HAP-1 (cell line): ENCODE results near the gene SMIM17.

Experiments
- DNase-seq, 2 experiments: peaks; one replicate each; pipeline ENCODE4 v3.0.0-alpha.2; 2016 to 2020; ENCODE audit warnings: low spot score in 2 of 2
- H3K27me3 ChIP-seq: fragments of 250-450 bp; sonication (Bioruptor Pico); 2 replicates; pipeline ENCODE4 v1.5.1; 2020; ENCODE audit warnings: low read depth, mild to moderate bottlenecking, moderate library complexity
- H3K36me3 ChIP-seq: fragments of 250-450 bp; sonication (Bioruptor Pico); replicated peaks from 2 replicates; pipeline ENCODE4 v1.5.1; 2020; ENCODE audit warnings: mild to moderate bottlenecking
- H3K4me1 ChIP-seq: fragments of 250-450 bp; sonication (Bioruptor Pico); 2 replicates; pipeline ENCODE4 v1.5.1; 2020; ENCODE audit warnings: mild to moderate bottlenecking
- H3K4me3 ChIP-seq: fragments of 250-450 bp; sonication (Bioruptor Pico); 2 replicates; pipeline ENCODE4 v1.5.1; 2020; ENCODE audit warnings: mild to moderate bottlenecking, moderate library complexity
- H3K9me3 ChIP-seq: fragments of 250-450 bp; sonication (Bioruptor Pico); 2 replicates; pipeline ENCODE4 v1.5.1; 2020; ENCODE audit warnings: mild to moderate bottlenecking, moderate library complexity
- in situ Hi-C: fragments of 300-500 bp; cut with MboI; formaldehyde crosslinking; loops from 3 replicates; pipeline ENCODE4 v1.14.3; 2020; ENCODE audit warnings: low sequenced_read_pairs, inconsistent platforms, mixed read lengths

The SMIM17 gene

DNA sequence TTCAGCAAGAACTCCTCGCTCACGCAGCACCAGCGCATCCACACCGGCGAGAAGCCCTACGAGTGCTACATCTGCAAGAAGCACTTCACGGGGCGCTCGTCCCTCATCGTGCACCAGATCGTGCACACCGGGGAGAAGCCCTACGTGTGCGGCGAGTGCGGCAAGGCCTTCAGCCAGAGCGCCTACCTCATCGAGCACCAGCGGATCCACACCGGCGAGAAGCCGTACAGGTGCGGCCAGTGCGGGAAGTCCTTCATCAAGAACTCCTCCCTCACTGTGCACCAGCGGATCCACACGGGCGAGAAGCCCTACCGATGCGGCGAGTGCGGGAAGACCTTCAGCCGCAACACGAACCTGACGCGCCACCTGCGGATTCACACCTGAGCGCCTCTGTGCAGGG is 20.6 kb upstream of the SMIM17 start:
- in situ Hi-C loops = no loop called here
- Histone ChIP-seq H3K36me3 (no peaks in the 10 kb centered on the region), H3K4me1 (no peaks in the 10 kb centered on the region), H3K27me3 (no peaks in the 10 kb centered on the region), H3K4me3 (no peak overlapping the region), H3K9me3 (no peaks in the 10 kb centered on the region; the same call in 1 of the 2 replicates)
- no peak for DNase-seq

DNA sequence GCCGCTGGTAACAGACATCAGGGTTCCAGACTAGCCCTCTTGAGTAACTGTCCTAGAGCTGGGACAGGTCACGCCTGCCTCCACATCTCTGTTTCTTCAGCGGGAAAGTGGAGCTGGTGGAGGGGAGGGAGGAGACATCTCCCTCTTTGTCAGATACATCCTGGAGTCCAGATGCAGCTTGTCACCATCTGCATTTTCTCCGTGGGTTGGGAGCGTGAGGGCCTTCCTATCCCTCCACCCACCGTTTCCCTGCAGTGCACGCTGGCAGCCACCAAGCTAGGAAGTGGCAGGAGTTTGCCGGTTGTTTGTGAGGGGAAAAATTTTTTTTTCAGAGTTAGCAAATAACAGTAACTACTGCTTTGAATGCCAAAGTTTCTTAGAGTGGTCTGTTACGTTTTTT is 20.0 kb upstream of the SMIM17 start:
- in situ Hi-C loops = no loop called here
- H3K36me3 ChIP-seq = no peaks in the 10 kb centered on the region

GRCh38 chr19:56625708-56626107 is 17.3 kb upstream of the SMIM17 start:
- in situ Hi-C loops = no loop called here
- Histone ChIP-seq H3K4me1 (no peaks in the 10 kb centered on the region), H3K4me3 (no peak overlapping the region), H3K36me3 (no peaks in the 10 kb centered on the region), H3K9me3 (no peaks in the 10 kb centered on the region), H3K27me3 (no peaks in the 10 kb centered on the region)
- DNase-seq = no peak

More for the DNA sequence above, 20.0 kb upstream of the SMIM17 start:
- H3K27me3 ChIP-seq = no peaks in the 10 kb centered on the region
- H3K9me3 ChIP-seq = no peaks in the 10 kb centered on the region
- DNase-seq = no peak
- no peak overlapping the region for H3K4me3 ChIP-seq
- no peaks in the 10 kb centered on the region for H3K4me1 ChIP-seq

DNA sequence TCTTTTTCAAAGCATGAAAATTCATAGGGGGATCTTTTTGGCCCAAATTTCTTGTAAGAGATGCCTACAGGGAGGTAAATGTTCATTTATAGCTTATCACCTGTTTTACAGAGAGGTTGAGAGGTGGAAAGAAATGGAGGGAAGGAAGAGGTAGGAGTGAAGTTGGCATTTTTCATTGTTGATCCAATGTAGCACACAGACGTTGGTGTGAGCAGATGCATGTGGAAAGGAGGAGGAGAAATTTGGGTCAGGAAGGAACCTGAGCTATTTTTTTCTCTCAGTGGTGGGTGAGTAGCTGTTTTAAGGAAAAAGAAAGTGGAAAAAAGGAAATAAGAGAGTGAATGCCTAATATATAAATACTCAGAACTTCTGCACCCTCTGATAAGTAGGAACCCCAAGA is 9.9 kb upstream of the SMIM17 start:
- H3K36me3 ChIP-seq = no peaks in the 10 kb centered on the region
- no peak for DNase-seq
- H3K9me3 ChIP-seq = no peaks in the 10 kb centered on the region; the same call in 1 of the 2 replicates
- in situ Hi-C loops = no loop called here
- H3K4me1 ChIP-seq = no peaks in the 10 kb centered on the region
- H3K4me3 ChIP-seq = no peak overlapping the region
- no peaks in the 10 kb centered on the region for H3K27me3 ChIP-seq

DNA sequence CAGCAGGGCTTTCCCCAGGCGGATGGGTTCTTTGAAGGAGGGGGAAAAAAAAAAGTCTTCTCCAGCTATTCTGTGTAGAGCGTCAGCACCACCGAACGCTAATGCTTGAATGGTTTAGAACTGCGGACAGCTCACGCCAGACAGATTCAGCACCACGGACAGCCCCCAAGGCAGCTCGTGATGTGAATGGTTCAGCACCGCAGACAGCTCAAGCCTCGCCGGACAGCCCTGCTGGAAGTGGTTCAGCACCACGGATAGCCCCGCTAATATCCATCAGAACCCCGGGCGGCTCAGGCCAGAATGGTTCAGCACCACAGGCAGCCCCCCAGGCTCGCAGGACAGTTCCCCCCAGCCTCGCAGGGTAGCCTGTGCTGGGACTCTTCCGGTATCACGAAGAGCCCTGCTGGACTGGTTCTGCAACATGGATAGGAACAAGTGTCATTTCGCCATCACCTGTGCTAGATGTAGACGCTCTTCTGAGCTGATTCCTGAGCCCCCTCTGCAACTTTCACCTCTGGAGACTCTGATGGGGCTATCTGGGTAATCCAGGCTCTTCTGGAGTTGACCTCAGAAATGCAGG is 4.9 kb upstream of the SMIM17 start:
- DNase-seq = peak; percentile 40 to 84
- Histone ChIP-seq H3K36me3 (no peaks in the 10 kb centered on the region), H3K9me3 (no peaks in the 10 kb centered on the region), H3K4me3 (no peak overlapping the region), H3K4me1 (no peaks in the 10 kb centered on the region), H3K27me3 (no peaks in the 10 kb centered on the region)
- in situ Hi-C loops = no loop called here

DNA sequence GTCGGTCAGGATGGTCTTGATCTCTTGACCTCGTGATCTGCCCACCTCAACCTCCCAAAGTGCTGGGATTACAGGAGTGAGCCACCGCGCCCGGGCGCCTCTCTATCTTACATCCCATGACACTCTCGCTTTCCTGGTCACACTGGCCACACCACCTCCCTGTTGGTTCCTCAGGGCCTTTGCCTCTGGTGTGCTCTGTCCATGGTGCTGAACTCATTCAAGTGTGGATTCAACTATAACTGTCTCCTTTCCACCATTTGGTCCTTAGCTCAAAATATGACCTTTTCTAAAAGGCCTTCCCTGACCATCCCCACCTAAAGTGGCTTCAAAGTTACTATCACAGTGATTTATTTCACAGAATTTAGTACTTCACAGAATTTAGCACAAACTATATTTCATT is 3.7 kb upstream of the SMIM17 start:
- no peaks in the 10 kb centered on the region for H3K9me3 ChIP-seq
- DNase-seq = peak in 1 of 2 experiments; percentile 12
- H3K27me3 ChIP-seq = no peaks in the 10 kb centered on the region
- in situ Hi-C loops = no loop called here
- no peak overlapping the region for H3K4me3 ChIP-seq
- H3K36me3 ChIP-seq = no peaks in the 10 kb centered on the region
- H3K4me1 ChIP-seq = no peaks in the 10 kb centered on the region

DNA sequence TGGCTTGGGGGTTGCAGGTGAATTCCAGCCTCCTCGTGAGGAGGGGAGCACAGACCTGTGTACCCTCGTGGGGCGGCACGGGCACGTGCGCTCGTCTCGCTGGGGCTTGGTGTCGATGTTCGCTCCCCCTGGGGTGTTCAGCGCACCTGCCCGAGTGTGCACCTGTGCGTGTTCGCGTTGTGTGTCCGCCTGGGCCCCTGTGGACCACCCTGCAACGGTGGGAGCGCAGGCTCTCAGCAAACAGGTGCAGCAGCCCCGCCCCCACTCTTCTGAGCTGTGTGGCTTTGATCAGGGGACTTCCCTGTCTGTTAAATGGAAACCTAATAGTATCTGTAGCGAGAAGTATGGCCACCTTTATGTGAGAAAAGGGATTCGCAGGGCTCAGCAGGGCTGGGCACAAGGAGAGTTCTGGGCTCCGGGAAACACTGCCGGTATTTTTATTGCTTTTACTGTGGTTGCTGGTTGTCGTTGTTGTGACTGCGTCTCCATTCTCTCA is 549 bp downstream of the SMIM17 start:
- H3K36me3 ChIP-seq = no peaks in the 10 kb centered on the region
- in situ Hi-C loops = no loop called here
- H3K27me3 ChIP-seq = no peaks in the 10 kb centered on the region
- no peak overlapping the region for H3K4me3 ChIP-seq
- no peaks in the 10 kb centered on the region; the same call in 1 of the 2 replicates for H3K9me3 ChIP-seq
- no peaks in the 10 kb centered on the region for H3K4me1 ChIP-seq
- no peak for DNase-seq

DNA sequence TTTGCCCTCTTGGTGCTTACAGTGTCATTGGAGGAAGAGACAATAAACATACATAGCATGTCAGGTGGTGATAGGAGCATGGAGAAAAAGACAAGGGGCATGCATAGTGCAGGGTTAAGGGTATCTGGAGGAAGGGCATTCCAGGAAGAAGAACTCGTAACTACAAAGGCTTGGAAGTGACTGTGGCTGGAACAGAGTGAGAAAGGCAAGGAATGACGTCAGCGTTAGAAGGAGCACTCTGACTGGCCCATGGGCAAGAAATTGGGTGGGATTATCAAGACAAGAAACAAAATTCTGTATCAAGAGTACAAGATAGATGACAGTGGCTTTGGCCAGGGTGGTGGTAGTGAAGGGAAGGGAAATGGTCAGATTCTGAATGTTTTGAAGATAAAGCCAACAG is 11.2 kb downstream of the SMIM17 start:
- DNase-seq = no peak
- Histone ChIP-seq H3K4me1 (no peaks in the 10 kb centered on the region), H3K36me3 (no peaks in the 10 kb centered on the region), H3K4me3 (no peak overlapping the region), H3K27me3 (no peaks in the 10 kb centered on the region), H3K9me3 (no peaks in the 10 kb centered on the region)
- in situ Hi-C loops = no loop called here

DNA sequence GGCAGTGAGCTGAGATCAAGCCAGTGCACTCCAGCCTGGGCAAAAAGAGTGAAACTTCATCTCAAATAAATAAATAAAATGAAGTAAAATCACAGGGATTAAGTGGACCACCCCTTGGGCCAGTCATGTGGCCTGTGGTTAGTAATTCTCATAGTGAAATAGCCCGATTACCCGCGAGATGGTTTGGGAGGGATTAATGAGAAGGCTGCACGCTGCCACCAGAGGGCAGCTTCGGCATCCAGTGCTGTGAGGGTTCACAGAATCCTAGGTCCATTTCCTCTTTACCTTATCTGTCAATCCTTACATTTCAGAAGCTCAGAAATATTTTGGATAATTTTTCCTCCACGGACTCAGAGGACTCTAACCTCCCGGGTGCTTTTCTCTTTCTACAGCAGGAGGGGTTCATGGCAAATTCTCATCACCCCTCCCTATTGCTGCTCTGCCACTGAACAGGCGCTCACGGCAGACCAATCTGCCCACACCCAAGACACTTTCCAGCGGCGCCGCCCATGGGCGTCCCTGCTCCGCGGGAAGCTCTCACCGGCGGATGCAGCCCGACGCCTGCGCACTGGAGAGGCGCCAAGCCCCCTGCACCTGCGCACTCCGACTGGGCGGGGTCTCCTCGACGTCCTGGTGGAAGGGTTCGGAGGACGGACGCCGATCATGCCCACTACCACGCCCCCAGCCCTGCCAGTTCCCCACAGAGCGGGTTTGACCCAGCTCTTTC is 17.6 kb downstream of the SMIM17 start:
- in situ Hi-C loops = no loop called here
- no peaks in the 10 kb centered on the region for H3K9me3 ChIP-seq
- H3K27me3 ChIP-seq = no peaks in the 10 kb centered on the region

GRCh38 chr19:56661248-56661647 is 18.3 kb downstream of the SMIM17 start:
- Histone ChIP-seq H3K9me3 (no peaks in the 10 kb centered on the region), H3K27me3 (no peaks in the 10 kb centered on the region), H3K4me1 (no peaks in the 10 kb centered on the region), H3K4me3 (no peak overlapping the region), H3K36me3 (no peaks in the 10 kb centered on the region)
- in situ Hi-C loops = no loop called here
- DNase-seq = no peak

More for the DNA sequence above, 17.6 kb downstream of the SMIM17 start:
- Histone ChIP-seq H3K4me1 (no peaks in the 10 kb centered on the region), H3K4me3 (no peak overlapping the region), H3K36me3 (no peaks in the 10 kb centered on the region)
- no peak for DNase-seq

- no peaks in the 10 kb centered on the region for H3K36me3 ChIP-seq
- no peaks in the 10 kb centered on the region for H3K9me3 ChIP-seq
- in situ Hi-C loops = no loop called here
Observed at GRCh38 chr19:56663931-56664500, 21.1 kb downstream of the SMIM17 start.

GRCh38 chr19:56664511-56664910 is 21.6 kb downstream of the SMIM17 start:
- no peaks in the 10 kb centered on the region for H3K27me3 ChIP-seq
- no peak overlapping the region for H3K4me3 ChIP-seq
- no peaks in the 10 kb centered on the region for H3K4me1 ChIP-seq
- in situ Hi-C loops = no loop called here
- H3K36me3 ChIP-seq = no peaks in the 10 kb centered on the region
- no peak for DNase-seq
- no peaks in the 10 kb centered on the region for H3K9me3 ChIP-seq

More at GRCh38 chr19:56663931-56664500, 21.1 kb downstream of the SMIM17 start:
- no peaks in the 10 kb centered on the region for H3K27me3 ChIP-seq
- H3K4me3 ChIP-seq = no peak overlapping the region
- DNase-seq = no peak
- no peaks in the 10 kb centered on the region for H3K4me1 ChIP-seq

- Histone ChIP-seq H3K4me1 (no peaks in the 10 kb centered on the region), H3K4me3 (no peak overlapping the region), H3K9me3 (no peaks in the 10 kb centered on the region), H3K36me3 (no peaks in the 10 kb centered on the region), H3K27me3 (no peaks in the 10 kb centered on the region)
- no peak for DNase-seq
- in situ Hi-C loops = no loop called here
Observed at GRCh38 chr19:56667311-56667870, 24.4 kb downstream of the SMIM17 start.

GRCh38 chr19:56668676-56669075 is 25.7 kb downstream of the SMIM17 start:
- DNase-seq = no peak
- Histone ChIP-seq H3K36me3 (no peaks in the 10 kb centered on the region), H3K9me3 (no peaks in the 10 kb centered on the region), H3K27me3 (no peaks in the 10 kb centered on the region), H3K4me3 (no peak overlapping the region), H3K4me1 (no peaks in the 10 kb centered on the region)
- in situ Hi-C loops = no loop called here
